Measurements from ENCODE around the gene CACNA2D2.

- TF ChIP-seq EP300 (IDR thresholded peaks at IDR 0.05; ENCODE audit: borderline replicate concordance in 1 of 2, low read depth in 2 of 2, low read length in 2 of 2), result no peak
- no peak for TF ChIP-seq CTCF (IDR thresholded peaks at IDR 0.05; ENCODE audit: control extremely low read depth in 1 of 3, insufficient read depth in 1 of 3, low read depth in 1 of 3, low read length in 3 of 3)
- TF ChIP-seq KDM5A (IDR thresholded peaks at IDR 0.05; ENCODE audit: low read length), result no peak
- TF ChIP-seq POLR2A (IDR thresholded peaks at IDR 0.05; ENCODE audit: control extremely low read depth in 1 of 2, low read depth in 2 of 2, low read length in 2 of 2), result no peak
- no peak for TF ChIP-seq POLR2AphosphoS5 (IDR thresholded peaks at IDR 0.05; ENCODE audit: low read depth, low read length)
- no peak for TF ChIP-seq YY1 (IDR thresholded peaks at IDR 0.05; ENCODE audit: low read depth, low read length)
These were observed 161.3 kb downstream of the CACNA2D2 start for GRCh38 chr3:50341996-50342650.

All from H1 (cell line).